ENCODE results near the gene COG8. TPM values are rescaled to one million over a fixed set of nuclear protein-coding genes. Genes with fewer than 3 reads are reported as not detected.
"Not testable (repeated sequence)": the region's sequence is repeated elsewhere in the genome, so short reads cannot be mapped to it uniquely, and the experiment has no call there.

Gene COG8
- total RNA-seq, 1 donor from 2014 or later = 48.7 TPM

DNA sequence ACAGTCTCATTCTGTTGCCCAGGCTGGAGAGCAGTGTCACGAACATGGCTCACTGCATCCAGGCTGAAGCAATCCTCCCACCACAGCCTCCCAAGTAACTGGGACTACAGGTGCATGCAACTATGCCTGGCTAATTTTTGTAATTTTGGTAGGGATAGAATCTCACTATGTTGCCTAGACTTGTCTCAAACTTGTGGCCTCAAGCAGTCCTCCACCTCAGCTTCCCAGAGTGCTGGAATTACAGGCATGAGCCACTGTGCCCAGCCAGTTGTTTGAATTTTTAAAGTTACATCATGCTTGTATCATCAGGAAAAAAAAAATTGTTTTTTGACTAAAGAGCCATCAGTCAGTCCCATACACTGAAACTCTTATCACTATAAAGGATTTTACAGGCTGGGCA is 45.3 kb downstream of the COG8 start:
- no peak for DNase-seq (ENCODE audit: extremely low read depth, low read depth, low spot score)

GRCh38 chr16:69293401-69293800 is 46.0 kb downstream of the COG8 start:
- DNase-seq (ENCODE audit: extremely low read depth, low read depth, low spot score) = no peak

GRCh38 chr16:69291657-69292056 is 47.7 kb downstream of the COG8 start:
- DNase-seq (ENCODE audit: extremely low read depth, low read depth, low spot score) = not testable (repeated sequence)

DNA sequence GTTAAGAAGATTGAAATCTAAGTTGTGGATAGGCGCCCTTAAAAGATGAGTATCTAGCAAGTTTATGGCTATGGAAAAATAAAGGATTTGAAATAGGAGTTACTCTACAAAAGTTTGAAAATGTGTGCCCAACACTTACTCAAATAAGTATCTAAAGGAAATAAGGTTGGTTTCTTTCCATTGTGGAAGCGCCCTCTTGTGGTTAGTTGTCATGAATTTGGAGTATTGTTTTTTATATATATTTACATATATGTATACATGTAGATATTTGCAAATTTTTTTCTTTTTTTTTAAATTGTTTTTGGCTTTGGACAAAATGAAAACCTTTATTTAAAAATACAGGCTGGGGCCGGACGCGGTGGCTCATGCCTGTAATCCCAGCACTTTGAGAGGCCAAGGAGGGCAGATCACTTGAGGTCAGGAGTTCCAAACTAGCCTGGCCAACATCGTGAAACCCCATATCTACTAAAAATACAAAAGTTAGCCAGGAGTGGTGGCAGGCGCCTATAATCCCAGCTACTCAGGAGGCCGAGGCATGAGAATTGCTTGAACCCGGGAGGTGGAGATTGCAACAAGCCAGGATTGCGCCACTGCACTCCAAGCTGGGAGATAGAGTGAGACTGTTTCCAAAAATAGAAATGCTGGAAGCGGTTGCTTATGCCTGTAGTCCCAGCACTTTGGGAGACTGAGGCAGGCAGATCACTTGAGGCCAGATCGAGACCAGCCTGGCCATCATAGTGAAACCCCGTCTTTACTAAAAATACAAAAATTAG is 52.2 kb downstream of the COG8 start:
- DNase-seq (ENCODE audit: extremely low read depth, low read depth, low spot score) = peak; percentile 67

DNA sequence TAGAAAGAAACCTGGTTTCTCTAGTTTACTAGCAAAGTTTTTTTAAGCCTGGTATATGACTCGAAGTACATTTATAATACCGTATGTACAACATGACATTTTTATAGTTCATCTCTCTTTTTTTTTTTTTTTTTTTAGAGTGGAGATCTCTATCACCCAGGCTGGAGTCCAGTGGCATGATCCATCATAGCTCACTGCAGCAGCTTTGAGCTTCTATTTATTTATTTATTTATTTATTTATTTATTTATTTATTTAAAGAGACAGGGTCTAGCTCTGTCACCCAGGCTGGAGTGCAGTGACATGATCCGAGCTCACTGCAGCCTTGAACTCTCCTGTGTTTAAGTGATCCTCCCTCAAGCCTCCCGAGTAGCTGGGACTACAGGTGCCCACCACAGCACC is 54.1 kb downstream of the COG8 start:
- no peak for DNase-seq (ENCODE audit: extremely low read depth, low read depth, low spot score)

- no peak for DNase-seq (ENCODE audit: extremely low read depth, low read depth, low spot score)
These were observed 55.5 kb downstream of the COG8 start for GRCh38 chr16:69283851-69284250.

DNA sequence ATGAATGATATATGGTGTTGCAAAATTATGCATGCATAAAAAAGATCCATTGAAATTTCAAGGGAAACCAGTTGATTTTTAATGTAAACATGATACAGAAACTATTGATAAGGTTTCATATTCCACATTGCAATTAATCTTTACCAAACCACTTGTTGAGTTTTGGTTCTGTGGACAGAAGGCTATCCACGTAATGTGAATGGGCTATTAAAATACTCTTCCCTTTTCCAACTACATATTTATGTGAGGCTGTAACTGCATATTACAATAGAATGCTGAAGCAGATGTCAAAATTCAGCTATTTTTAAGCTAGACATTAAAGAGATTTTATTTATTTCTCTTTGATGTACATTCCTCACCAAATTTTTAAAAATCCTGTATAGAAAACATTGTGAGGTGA is 62.0 kb downstream of the COG8 start:
- DNase-seq (ENCODE audit: extremely low read depth, low read depth, low spot score) = no peak

Other genes with a start within 250 kb of the COG8 start
- gene HAS3, start 233.9 kb downstream of the COG8 start, total RNA-seq = 0.70 and 6.2 TPM in 2 replicates
- gene CHTF8, start 207.0 kb downstream of the COG8 start, total RNA-seq = 109 and 118 TPM in 2 replicates
- 25.6 and 31.5 TPM in 2 replicates for gene UTP4, start 206.9 kb downstream of the COG8 start, total RNA-seq
- 51.4 and 85.3 TPM in 2 replicates for gene SNTB2, start 152.4 kb downstream of the COG8 start, total RNA-seq
- gene VPS4A, start 28.2 kb downstream of the COG8 start, total RNA-seq = 35.7 and 46.0 TPM in 2 replicates
- 22.2 and 24.4 TPM in 2 replicates for gene PDF, start 9.0 kb downstream of the COG8 start, total RNA-seq
- 22.6 and 25.8 TPM in 2 replicates for gene NIP7, start 208 bp upstream of the COG8 start, total RNA-seq
- not detected in 2 replicates for gene TMED6, start 12.2 kb upstream of the COG8 start, total RNA-seq
- 17.7 and 19.0 TPM in 2 replicates for gene TERF2, start 46.4 kb upstream of the COG8 start, total RNA-seq
- 102 and 165 TPM in 2 replicates for gene CYB5B, start 85.1 kb upstream of the COG8 start, total RNA-seq
- gene NFAT5, start 226.4 kb upstream of the COG8 start, total RNA-seq = 62.2 and 71.0 TPM in 2 replicates